OCI-LY7 (cell line): ENCODE measurements around the gene FOXL3.

Experiments used
- CTCF ChIP-seq: fragments of 200-600 bp; sonication (generic); conservative IDR thresholded peaks from 2 replicates; pipeline ENCODE4 v1.5.1; 2014; ENCODE audit warnings: mild to moderate bottlenecking, antibody characterized with exemption, low read length, moderate library complexity, mixed read lengths
- EZH2phosphoT487 ChIP-seq: fragments of 200-600 bp; sonication (generic); IDR thresholded peaks from 2 replicates; pipeline ENCODE4 v1.6.1; 2018; ENCODE audit warnings: low read depth, borderline replicate concordance, mild to moderate bottlenecking, mixed run types, antibody characterized with exemption, low read length, moderate library complexity, mixed read lengths

DNA sequence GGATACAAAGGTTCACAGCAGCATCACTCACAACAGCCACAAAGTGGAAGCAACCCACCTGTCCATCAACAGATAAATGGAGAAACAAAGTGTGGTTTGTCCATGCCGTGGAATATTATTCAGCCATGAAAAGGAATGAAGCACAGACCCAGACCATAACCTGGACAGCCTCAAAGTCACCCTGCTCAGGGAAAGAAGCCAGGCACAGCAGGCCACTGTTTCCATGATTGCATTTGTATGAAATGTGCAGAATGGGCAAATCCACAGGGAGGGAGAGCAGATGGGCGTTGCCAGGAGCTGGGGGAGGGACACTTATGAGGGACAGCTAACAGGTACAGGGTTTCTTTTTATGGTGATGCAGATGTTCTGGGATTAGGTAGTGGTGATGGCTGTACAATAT, 30.3 kb downstream of the FOXL3 start:
- no peak for TF ChIP-seq CTCF
- TF ChIP-seq EZH2phosphoT487: no peak
